Sigmoid colon (tissue), 7 donors: Measurements from ENCODE around the gene KLHL3. TPM values are rescaled to one million over a fixed set of nuclear protein-coding genes. Genes with fewer than 3 reads are reported as not detected.

Experiments used
- DNase-seq: peaks from one replicate; pipeline ENCODE4 v3.0.0-alpha.2; 2019
- H3K27ac ChIP-seq, 4 donors: fragments of 200-600 bp; sonication (generic); one replicate each; pipeline ENCODE4 v1.5.1; 2016 to 2019; ENCODE audit warnings: mild to moderate bottlenecking in 1 of 4
- H3K27me3 ChIP-seq, 3 donors: fragments of 200-600 bp; sonication (generic); one replicate each; pipeline ENCODE4 v1.5.1; 2019; ENCODE audit warnings: mild to moderate bottlenecking in 1 of 3
- H3K36me3 ChIP-seq, 4 donors: fragments of 200-600 bp; sonication (generic); one replicate each; pipeline ENCODE4 v1.5.1; 2016 to 2019
- H3K4me1 ChIP-seq, 4 donors: fragments of 200-600 bp; sonication (generic); one replicate each; pipeline ENCODE4 v1.5.1; 2017 to 2019
- H3K4me3 ChIP-seq, 4 donors: fragments of 200-600 bp; sonication (generic); one replicate each; pipeline ENCODE4 v1.5.1; 2017 to 2019; ENCODE audit warnings: mild to moderate bottlenecking in 2 of 4, moderate library complexity in 1 of 4
- H3K9me3 ChIP-seq, 4 donors: fragments of 200-600 bp in 3 of 4; sonication (generic) in 3 of 4; one replicate each; pipeline versions ENCODE4 v1.5.1 to v1.6.1; 2013 to 2019
- CTCF ChIP-seq, 4 experiments: fragments of 450-650 bp in 3 of 4; fragments of 200-600 bp in 1 of 4; IDR thresholded peaks; one replicate each; pipeline ENCODE4 v1.5.1; 2016 to 2019; ENCODE audit warnings: antibody characterized with exemption in 4 of 4, mild to moderate bottlenecking in 3 of 4, moderate library complexity in 2 of 4
- EP300 ChIP-seq, 4 donors: sonication (generic); formaldehyde crosslinking; IDR thresholded peaks; one replicate each; pipeline ENCODE4 v1.6.1; 2017; ENCODE audit warnings: antibody characterized with exemption in 4 of 4
- POLR2A ChIP-seq, 2 donors: fragments of 450-650 bp; IDR thresholded peaks; one replicate each; pipeline ENCODE4 v1.6.1; 2016; ENCODE audit warnings: antibody characterized with exemption in 2 of 2, mild to moderate bottlenecking in 2 of 2, moderate library complexity in 2 of 2
- POLR2AphosphoS5 ChIP-seq, 4 donors: sonication (generic); formaldehyde crosslinking; IDR thresholded peaks; one replicate each; pipeline ENCODE4 v1.6.1; 2017; ENCODE audit warnings: antibody characterized with exemption in 4 of 4
- WGBS, 2 donors: extraction: QIAGEN DNeasy Blood & Tissue Kit; methylation state at CpG; one replicate each; pipeline ENCODE4 v1.1.7; 2013; 5-methylcytosine and 5-hydroxymethylcytosine counted together
- intact Hi-C: fragments of 100-400 bp; cut with DNase I; formaldehyde crosslinking; loops from one replicate; pipeline ENCODE4 v1.15.1; 2023
- polyA plus RNA-seq, 3 donors: library from polyadenylated mRNA; stranded (reverse); fragments of 200-250 nt; gene quantifications; one replicate each; pipeline ENCODE4 v1.2.3, GENCODE V29; 2013
- total RNA-seq, 4 donors: library from RNA; depleted of rRNA; stranded (reverse); fragments of >200 nt; gene quantifications; one replicate each; pipeline ENCODE4 v1.1.0, GENCODE V29; 2016
- donor health status: healthy with polysubstance abuse.
- donor health status: Bipolar disorder and iron deficiency.
- donor health status: healthy.

Gene KLHL3
- total and polyA plus RNA-seq, 7 donors: 0.23 to 5.5 (median 3.5) TPM; not detected in 1

- Histone ChIP-seq H3K27ac (no peak overlapping the region), H3K9me3 (no peaks in the 10 kb centered on the region), H3K4me1 (peaks cover 0 to 4% (median 0%) of the 10 kb centered on the region in 4 donors), H3K36me3 (no peaks in the 10 kb centered on the region), H3K4me3 (no peak overlapping the region), H3K27me3 (no peaks in the 10 kb centered on the region)
- WGBS, 2 donors: 91 to 98% methylated on average over 3 of the region's 3 CpGs
- TF ChIP-seq POLR2A (IDR thresholded peaks at IDR 0.05): no peak
- no peak for TF ChIP-seq POLR2AphosphoS5 (IDR thresholded peaks at IDR 0.05)
- TF ChIP-seq EP300 (IDR thresholded peaks at IDR 0.05): no peak
- TF ChIP-seq CTCF (IDR thresholded peaks at IDR 0.05): no peak
- intact Hi-C loops: no loop called here
- no peak for DNase-seq
Measured at GRCh38 chr5:137627706-137628105, 108.2 kb downstream of the KLHL3 start.

GRCh38 chr5:137627293-137627692, 108.6 kb downstream of the KLHL3 start:
- Histone ChIP-seq H3K9me3 (no peaks in the 10 kb centered on the region), H3K4me3 (no peak overlapping the region), H3K4me1 (peaks cover 0 to 4% (median 0%) of the 10 kb centered on the region in 4 donors), H3K27ac (no peak overlapping the region), H3K27me3 (no peaks in the 10 kb centered on the region), H3K36me3 (no peaks in the 10 kb centered on the region)
- WGBS, 2 donors: 18 to 65% methylated on average over 3 of the region's 3 CpGs
- intact Hi-C loops: no loop called here
- TF ChIP-seq CTCF (IDR thresholded peaks at IDR 0.05) (no peak), POLR2A (IDR thresholded peaks at IDR 0.05) (no peak), EP300 (IDR thresholded peaks at IDR 0.05) (no peak), POLR2AphosphoS5 (IDR thresholded peaks at IDR 0.05) (no peak)
- DNase-seq: no peak

GRCh38 chr5:137624786-137625349, 111.0 kb downstream of the KLHL3 start:
- Histone ChIP-seq H3K4me1 (peaks cover 0 to 3% (median 0%) of the 10 kb centered on the region in 4 donors), H3K4me3 (no peak overlapping the region), H3K9me3 (no peaks in the 10 kb centered on the region), H3K36me3 (no peaks in the 10 kb centered on the region), H3K27me3 (no peaks in the 10 kb centered on the region), H3K27ac (no peak overlapping the region)
- 24 to 73% methylated on average over 5 of the region's 5 CpGs for WGBS, 2 donors
- intact Hi-C loops: no loop called here
- no peak for DNase-seq
- TF ChIP-seq CTCF (IDR thresholded peaks at IDR 0.05) (no peak), EP300 (IDR thresholded peaks at IDR 0.05) (no peak), POLR2A (IDR thresholded peaks at IDR 0.05) (no peak), POLR2AphosphoS5 (IDR thresholded peaks at IDR 0.05) (no peak)

GRCh38 chr5:137622850-137623249, 113.0 kb downstream of the KLHL3 start:
- peaks cover 0 to 5% (median 3%) of the 10 kb centered on the region in 4 donors for H3K4me1 ChIP-seq
- H3K36me3 ChIP-seq: no peaks in the 10 kb centered on the region
- 87 to 88% methylated on average over 5 of the region's 5 CpGs for WGBS, 2 donors
- H3K27ac ChIP-seq: peak overlapping the region in 1 of 4 donors; percentile 7
- H3K27me3 ChIP-seq: no peaks in the 10 kb centered on the region
- H3K4me3 ChIP-seq: no peak overlapping the region
- no peak for TF ChIP-seq POLR2AphosphoS5 (IDR thresholded peaks at IDR 0.05)
- TF ChIP-seq CTCF (IDR thresholded peaks at IDR 0.05): no peak
- no peak for TF ChIP-seq POLR2A (IDR thresholded peaks at IDR 0.05)
- no peak for TF ChIP-seq EP300 (IDR thresholded peaks at IDR 0.05)
- no peaks in the 10 kb centered on the region for H3K9me3 ChIP-seq
- intact Hi-C loops: no loop called here
- DNase-seq: peak; percentile 76
